ENCODE data around the gene SH2D7.
A peak's percentile ranks its signal among the peaks of the same experiment; 100 is the strongest.

Gene SH2D7

DNA sequence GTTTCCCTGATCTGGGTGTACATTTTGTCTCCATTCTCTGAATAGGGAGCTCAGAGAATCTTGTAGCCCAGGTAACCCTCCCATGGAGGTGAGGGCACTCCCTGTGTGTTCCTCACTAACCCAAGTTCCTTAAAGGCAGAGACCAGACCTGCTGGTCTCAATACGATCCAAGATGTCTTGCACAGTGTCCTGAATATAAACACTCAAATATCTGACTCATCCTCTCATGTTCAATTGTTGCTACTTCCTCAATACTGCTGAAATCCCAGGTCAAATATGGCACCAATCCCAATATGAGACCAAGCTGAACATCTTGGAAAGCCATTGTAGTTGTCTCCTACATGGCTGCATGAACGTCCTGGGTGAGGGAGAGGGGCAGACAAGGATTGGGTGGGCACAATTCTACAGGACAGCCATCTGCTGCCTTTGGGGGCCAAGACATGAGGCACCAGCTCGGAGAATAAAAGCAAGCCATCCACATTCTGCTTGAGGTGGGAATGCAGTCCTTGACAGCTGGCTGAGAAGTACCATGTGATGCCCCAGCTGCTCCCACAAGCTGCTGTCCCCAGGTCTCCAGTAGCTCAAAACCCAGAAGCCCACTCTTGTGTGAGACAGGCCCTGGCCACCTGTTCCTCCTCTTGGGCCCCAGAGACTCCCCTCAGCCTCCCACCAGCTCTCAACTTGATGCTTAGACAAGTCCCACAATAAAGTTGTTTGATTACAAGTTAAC is 33.1 kb upstream of the SH2D7 start:
- Histone ChIP-seq H4K20me1 (no peaks in the 10 kb centered on the region), H3K9ac (peak overlapping the region; percentile 30)

DNA sequence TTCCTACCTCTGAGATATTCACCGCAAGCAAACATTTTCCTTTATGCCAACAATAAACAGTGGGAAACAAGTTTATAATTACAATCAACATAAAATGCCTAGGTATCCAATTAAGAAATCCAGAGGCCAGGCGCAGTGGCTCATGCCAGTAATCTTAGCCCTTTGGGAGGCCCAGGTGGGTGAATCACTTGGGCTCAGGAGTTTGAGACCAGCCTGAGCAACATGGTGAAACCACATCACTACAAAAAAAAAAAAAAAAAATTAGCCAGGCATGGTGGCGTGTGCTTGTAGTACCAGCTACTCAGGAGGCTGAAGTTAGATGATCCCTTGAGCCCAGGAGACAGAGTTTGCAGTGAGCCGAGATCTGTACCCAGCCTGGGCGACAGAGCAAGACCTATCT is 32.1 kb upstream of the SH2D7 start:
- Histone ChIP-seq H3K4me1 (peaks cover 97% of the 10 kb centered on the region), H4K20me1 (no peaks in the 10 kb centered on the region), H3K27me3 (no peaks in the 10 kb centered on the region), H3K9ac (peak overlapping the region; percentile 30; the same call in 1 of the 2 replicates), H3K4me2 (peak overlapping the region; percentile 92), H3K4me3 (no peak overlapping the region), H3K36me3 (no peaks in the 10 kb centered on the region), H3K9me3 (no peaks in the 10 kb centered on the region), H3K27ac (peak overlapping the region; percentile 92)
- no peak for TF ChIP-seq Cebpa-rat (IDR thresholded peaks at IDR 0.05)

More for the DNA sequence above, 33.1 kb upstream of the SH2D7 start:
- TF ChIP-seq Cebpa-rat (IDR thresholded peaks at IDR 0.05), result no peak
- H3K4me2 ChIP-seq, result peak overlapping the region; percentile 92
- no peak overlapping the region for H3K4me3 ChIP-seq
- H3K27me3 ChIP-seq, result no peaks in the 10 kb centered on the region
- H3K9me3 ChIP-seq, result no peaks in the 10 kb centered on the region
- H3K36me3 ChIP-seq, result no peaks in the 10 kb centered on the region
- H3K27ac ChIP-seq, result peak overlapping the region; percentile 92
- H3K4me1 ChIP-seq, result peaks cover 98% of the 10 kb centered on the region

- no peaks in the 10 kb centered on the region for H4K20me1 ChIP-seq
- H3K27ac ChIP-seq, result peak overlapping the region; percentile 71
- peak overlapping the region; percentile 69 for H3K4me2 ChIP-seq
- TF ChIP-seq Cebpa-rat (IDR thresholded peaks at IDR 0.05), result no peak
- H3K4me3 ChIP-seq, result no peak overlapping the region; the same call in 1 of the 2 replicates
- no peaks in the 10 kb centered on the region for H3K36me3 ChIP-seq
- H3K9me3 ChIP-seq, result no peaks in the 10 kb centered on the region
- no peaks in the 10 kb centered on the region for H3K27me3 ChIP-seq
- H3K4me1 ChIP-seq, result peaks cover 97% of the 10 kb centered on the region
- peak overlapping the region; percentile 39; the same call in 1 of the 2 replicates for H3K9ac ChIP-seq
Observed at GRCh38 chr15:78061963-78062427, 30.4 kb upstream of the SH2D7 start.

GRCh38 chr15:78063217-78063616 is 29.1 kb upstream of the SH2D7 start:
- no peak overlapping the region for H3K4me2 ChIP-seq
- H3K27ac ChIP-seq, result peak overlapping the region; percentile 10; the same call in 1 of the 2 replicates
- H3K9ac ChIP-seq, result no peak overlapping the region
- no peaks in the 10 kb centered on the region for H3K9me3 ChIP-seq
- no peaks in the 10 kb centered on the region for H3K36me3 ChIP-seq
- H3K4me1 ChIP-seq, result peaks cover 97% of the 10 kb centered on the region
- H3K4me3 ChIP-seq, result no peak overlapping the region
- TF ChIP-seq Cebpa-rat (IDR thresholded peaks at IDR 0.05), result no peak
- H3K27me3 ChIP-seq, result no peaks in the 10 kb centered on the region
- H4K20me1 ChIP-seq, result no peaks in the 10 kb centered on the region

- Histone ChIP-seq H3K4me3 (no peak overlapping the region), H3K27ac (peak overlapping the region; percentile 10; the same call in 1 of the 2 replicates), H3K27me3 (no peaks in the 10 kb centered on the region), H3K9me3 (no peaks in the 10 kb centered on the region), H3K9ac (no peak overlapping the region), H3K4me1 (peaks cover 97% of the 10 kb centered on the region), H3K4me2 (no peak overlapping the region), H3K36me3 (no peaks in the 10 kb centered on the region), H4K20me1 (no peaks in the 10 kb centered on the region)
- TF ChIP-seq Cebpa-rat (IDR thresholded peaks at IDR 0.05), result no peak
Observed at GRCh38 chr15:78063970-78064385, 28.4 kb upstream of the SH2D7 start.

- H3K27me3 ChIP-seq, result no peaks in the 10 kb centered on the region
- H3K4me2 ChIP-seq, result peak overlapping the region; percentile 88
- no peaks in the 10 kb centered on the region for H3K36me3 ChIP-seq
- H3K27ac ChIP-seq, result 0 out of 2 replicates have a peak overlapping the region, but pooled peaks have one; percentile 81
- H3K4me1 ChIP-seq, result peaks cover 97% of the 10 kb centered on the region
- no peak overlapping the region for H3K9ac ChIP-seq
- no peak for TF ChIP-seq Cebpa-rat (IDR thresholded peaks at IDR 0.05)
- H3K4me3 ChIP-seq, result no peak overlapping the region
- no peaks in the 10 kb centered on the region for H4K20me1 ChIP-seq
- H3K9me3 ChIP-seq, result no peaks in the 10 kb centered on the region
Observed at GRCh38 chr15:78064544-78064943, 27.8 kb upstream of the SH2D7 start.

DNA sequence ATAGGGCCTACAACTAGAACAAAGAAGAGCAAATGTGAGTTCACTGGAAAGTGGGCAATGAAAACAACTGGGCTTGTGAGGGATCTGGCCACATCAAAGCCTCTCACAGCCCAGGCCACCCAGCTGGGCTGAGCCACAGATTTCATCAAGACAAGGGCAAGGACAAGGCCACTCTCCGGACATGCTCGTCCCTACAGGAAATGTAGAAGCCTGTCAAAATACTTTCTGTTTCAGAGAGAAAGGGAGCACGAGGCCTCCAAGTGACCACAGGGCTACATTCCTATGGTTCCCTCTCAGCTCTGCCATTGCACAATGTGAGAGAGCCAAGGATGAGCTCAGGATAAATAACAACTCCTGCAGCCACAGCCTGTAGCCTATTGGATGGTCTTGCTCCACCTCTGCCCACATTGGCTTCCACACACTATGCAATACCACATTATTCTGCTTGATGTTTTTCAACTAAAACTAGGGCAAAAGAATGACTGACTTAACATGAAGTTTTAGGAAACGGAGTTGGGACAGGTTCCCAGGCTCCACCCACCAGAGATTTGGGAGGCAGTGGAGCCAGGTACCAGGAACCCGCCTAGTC is 27.0 kb upstream of the SH2D7 start:
- Histone ChIP-seq H3K27ac (peak overlapping the region; percentile 81), H3K27me3 (no peaks in the 10 kb centered on the region), H3K9ac (peak overlapping the region; percentile 38; the same call in 1 of the 2 replicates), H3K4me3 (no peak overlapping the region), H3K36me3 (no peaks in the 10 kb centered on the region), H3K9me3 (no peaks in the 10 kb centered on the region), H4K20me1 (no peaks in the 10 kb centered on the region), H3K4me2 (peak overlapping the region; percentile 88), H3K4me1 (peaks cover 97% of the 10 kb centered on the region)
- TF ChIP-seq Cebpa-rat (IDR thresholded peaks at IDR 0.05), result peak; percentile 65

GRCh38 chr15:78065973-78066946 is 26.1 kb upstream of the SH2D7 start:
- TF ChIP-seq Cebpa-rat (IDR thresholded peaks at IDR 0.05), result no peak
- Histone ChIP-seq H3K9me3 (no peaks in the 10 kb centered on the region), H3K4me2 (peak overlapping the region; percentile 88), H3K36me3 (no peaks in the 10 kb centered on the region), H4K20me1 (no peaks in the 10 kb centered on the region), H3K27me3 (no peaks in the 10 kb centered on the region), H3K4me1 (peaks cover 96% of the 10 kb centered on the region), H3K27ac (peak overlapping the region; percentile 81), H3K9ac (peak overlapping the region; percentile 67), H3K4me3 (no peak overlapping the region)

Data from BLaER1 (cell line).